SU-DHL-6 (cell line): ENCODE data around the gene CABP7.

ENCODE experiments used
- EZH2phosphoT487 ChIP-seq: fragments of 200-600 bp; sonication (generic), shearing (Covaris generic); conservative IDR thresholded peaks from 2 replicates; pipeline ENCODE4 v1.6.1; 2018; ENCODE audit warnings: mild to moderate bottlenecking, antibody characterized with exemption, low read length, moderate library complexity, mixed read lengths
- TF ChIP-seq, protein P1 (sequence below): fragments of 200-600 bp; sonication (generic); IDR thresholded peaks from one replicate; pipeline ENCODE4 v1.5.1; 2017; ENCODE audit warnings: antibody characterized with exemption, mild to moderate bottlenecking, low read length, moderate library complexity; ENCODE audit not compliant: insufficient read depth, poor library complexity, severe bottlenecking

DNA sequence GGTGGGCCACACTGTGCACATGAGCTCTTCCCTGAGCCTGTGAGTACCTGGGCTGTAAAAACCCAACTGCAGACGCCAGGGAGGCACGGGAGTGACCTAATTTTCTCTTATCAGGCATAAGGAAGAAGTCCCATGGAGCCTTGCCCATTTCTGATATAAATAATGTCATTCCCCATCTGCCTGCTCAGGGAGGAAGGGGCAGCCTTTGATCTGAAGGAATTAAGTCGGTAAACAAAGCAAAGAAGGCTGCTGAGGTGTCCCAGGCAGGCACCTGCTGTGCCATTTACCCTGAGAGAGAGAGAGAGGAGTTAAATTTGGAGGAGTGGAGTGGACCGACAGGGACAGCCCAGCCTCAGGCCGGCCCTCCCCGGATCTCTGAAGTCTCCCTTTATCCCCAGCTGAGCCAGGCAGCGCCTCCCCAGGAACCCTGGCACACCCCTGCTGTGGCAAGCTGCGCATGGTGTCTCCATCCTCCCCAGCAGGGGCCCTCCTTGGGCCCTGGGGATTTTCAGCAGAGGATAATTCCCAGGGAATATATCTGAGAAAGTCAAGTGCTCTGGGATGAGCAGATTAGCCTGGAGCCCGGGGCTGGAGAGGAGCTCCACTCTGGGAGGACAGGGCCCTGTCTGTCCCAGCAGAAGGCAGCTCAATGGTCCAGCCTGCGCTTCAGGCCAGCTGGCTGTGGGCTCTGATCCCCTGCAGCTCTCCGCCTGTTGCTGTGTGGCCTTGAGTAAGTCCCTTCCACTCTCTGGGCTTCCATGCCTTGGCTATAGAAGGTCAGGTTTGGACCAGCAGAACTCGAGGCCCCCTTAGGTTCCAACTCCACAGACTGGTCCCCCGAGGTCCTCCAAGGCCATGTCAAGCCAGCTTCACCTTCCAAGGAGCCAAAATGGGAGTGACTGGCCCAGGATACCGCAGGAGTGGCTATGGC, 17.5 kb upstream of the CABP7 start:
- TF ChIP-seq, protein P1, sequence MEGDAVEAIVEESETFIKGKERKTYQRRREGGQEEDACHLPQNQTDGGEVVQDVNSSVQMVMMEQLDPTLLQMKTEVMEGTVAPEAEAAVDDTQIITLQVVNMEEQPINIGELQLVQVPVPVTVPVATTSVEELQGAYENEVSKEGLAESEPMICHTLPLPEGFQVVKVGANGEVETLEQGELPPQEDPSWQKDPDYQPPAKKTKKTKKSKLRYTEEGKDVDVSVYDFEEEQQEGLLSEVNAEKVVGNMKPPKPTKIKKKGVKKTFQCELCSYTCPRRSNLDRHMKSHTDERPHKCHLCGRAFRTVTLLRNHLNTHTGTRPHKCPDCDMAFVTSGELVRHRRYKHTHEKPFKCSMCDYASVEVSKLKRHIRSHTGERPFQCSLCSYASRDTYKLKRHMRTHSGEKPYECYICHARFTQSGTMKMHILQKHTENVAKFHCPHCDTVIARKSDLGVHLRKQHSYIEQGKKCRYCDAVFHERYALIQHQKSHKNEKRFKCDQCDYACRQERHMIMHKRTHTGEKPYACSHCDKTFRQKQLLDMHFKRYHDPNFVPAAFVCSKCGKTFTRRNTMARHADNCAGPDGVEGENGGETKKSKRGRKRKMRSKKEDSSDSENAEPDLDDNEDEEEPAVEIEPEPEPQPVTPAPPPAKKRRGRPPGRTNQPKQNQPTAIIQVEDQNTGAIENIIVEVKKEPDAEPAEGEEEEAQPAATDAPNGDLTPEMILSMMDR, result no peak
- no peak for TF ChIP-seq EZH2phosphoT487
